GM19468 (cell line): Measurements from ENCODE around the gene TBC1D12.
"Not testable (repeated sequence)": the region's sequence is repeated elsewhere in the genome, so short reads cannot be mapped to it uniquely, and the experiment has no call there.

Source experiments
- ATAC-seq: cut with Tn5 transposase; IDR thresholded peaks from one replicate; pipeline ENCODE4 v1.9.1; 2021; ENCODE audit warnings: mild to moderate bottlenecking, moderate library complexity, moderate number of reproducible peaks; ENCODE audit not compliant: unreplicated experiment; ENCODE audit errors: extremely low read depth

Gene TBC1D12

GRCh38 chr10:94524146-94524545, 121.8 kb downstream of the TBC1D12 start:
- ATAC-seq, result no peak

GRCh38 chr10:94524711-94525110, 122.4 kb downstream of the TBC1D12 start:
- no peak for ATAC-seq

DNA sequence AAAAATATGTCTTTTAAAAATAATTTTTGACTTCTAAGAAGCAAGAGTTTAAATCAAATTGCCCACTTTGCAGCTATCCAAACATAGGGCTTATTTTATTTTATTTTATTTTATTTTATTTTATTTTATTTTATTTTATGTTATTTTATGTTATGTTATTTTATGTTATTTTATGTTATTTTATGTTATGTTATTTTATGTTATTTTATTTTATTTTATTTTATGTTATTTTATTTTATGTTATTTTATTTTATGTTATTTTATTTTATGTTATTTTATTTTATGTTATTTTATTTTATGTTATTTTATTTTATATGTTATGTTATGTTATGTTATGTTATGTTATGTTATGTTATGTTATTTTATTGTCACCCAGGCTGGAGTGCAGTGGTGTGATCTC, 129.2 kb downstream of the TBC1D12 start:
- ATAC-seq, result not testable (repeated sequence)

- ATAC-seq, result no peak
These were observed 130.7 kb downstream of the TBC1D12 start for GRCh38 chr10:94533027-94533426.

DNA sequence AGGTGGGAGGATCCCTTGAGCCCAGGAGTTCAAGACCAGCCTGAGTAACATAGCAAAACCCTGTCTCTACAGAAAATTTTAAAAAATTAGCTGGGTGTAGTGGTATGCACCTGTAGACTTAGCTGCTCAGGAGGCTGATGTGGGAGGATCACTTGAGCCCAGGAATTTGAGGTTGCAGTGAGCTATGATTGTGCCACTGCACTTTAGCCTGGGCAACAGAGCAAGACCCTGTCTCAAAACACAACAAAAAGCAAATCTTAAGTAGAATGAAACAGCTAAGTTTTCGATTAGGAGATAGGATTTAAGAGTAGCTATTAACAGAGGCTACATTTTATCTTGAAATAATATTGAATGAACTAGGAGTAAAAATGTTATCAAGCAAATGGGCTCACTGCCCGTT, 139.9 kb downstream of the TBC1D12 start:
- ATAC-seq, result not testable (repeated sequence)

DNA sequence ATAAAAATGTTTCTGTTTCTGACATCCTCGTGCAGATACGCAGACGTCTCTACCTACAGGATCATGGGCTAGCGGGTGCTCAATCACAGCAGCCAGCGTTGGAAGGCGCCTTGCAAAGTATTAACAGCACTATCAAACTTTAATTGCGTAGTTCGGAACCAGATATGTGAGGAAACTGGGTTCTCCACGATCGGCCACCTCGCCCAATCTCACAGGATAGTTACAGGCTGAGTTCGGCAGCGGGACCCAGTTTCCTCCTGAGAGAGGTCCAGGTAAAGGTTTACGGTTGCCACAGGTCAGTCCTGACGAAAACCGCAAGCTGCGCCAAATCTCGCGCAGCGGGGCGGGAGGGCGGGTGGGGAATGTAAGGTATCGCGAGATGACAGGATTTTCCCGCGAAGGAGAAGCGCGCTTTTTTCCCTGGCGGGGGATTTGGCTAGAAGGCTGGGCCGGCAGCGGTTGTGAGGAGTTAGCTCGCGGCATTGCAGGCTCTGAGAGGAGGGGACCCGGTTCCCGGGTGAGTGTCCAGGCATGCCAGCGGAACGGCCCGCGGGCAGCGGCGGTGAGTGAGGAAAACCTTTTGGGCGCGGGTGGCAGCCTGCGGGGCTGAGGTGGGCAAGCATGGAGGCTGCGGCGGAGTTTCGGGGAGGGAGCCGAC, 143.2 kb downstream of the TBC1D12 start, which contains the start of gene HELLS:
HELLS (plus strand) TSS at position 398 of the 658 bp plus-strand sequence; CDS start at position 532, 134 bp downstream.
- ATAC-seq, result peak; percentile 19

DNA sequence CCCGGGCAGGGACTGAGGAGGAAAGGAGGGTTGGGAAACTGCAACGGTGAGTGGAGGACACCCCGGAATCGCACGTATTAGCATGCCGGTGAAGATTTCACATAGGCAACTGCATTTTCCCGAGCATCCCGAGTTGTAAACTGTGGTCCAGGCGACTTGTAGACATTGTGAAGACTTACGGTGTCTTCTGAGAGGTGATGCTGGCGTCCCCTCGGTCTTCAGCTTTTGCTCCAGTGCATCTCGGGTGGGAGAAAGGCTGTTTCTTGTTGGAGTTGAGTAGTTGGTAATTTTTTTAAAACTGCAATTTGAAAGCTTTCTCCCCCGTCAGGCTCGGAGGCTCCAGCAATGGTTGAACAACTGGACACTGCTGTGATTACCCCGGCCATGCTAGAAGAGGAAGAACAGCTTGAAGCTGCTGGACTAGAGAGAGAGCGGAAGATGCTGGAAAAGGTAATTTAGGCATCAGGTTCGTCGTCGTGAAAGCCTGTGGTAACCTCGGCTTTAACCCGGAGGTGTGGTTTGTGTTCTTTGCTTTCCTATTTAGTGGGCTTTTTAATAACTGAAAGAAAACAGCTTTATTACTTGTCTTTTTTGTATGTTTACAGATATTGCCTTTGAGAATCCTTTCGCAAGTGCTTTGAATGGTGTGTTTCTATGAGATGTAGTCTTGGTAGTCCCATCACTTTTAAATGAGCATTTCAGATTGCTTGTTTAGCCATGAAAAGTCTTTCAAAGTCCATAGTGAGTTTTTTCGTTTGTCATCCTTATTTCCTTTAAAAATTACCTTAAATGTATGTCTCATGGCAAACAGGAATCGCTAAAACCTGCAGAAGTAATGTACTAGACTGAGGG, 143.9 kb downstream of the TBC1D12 start:
- ATAC-seq, result no peak

DNA sequence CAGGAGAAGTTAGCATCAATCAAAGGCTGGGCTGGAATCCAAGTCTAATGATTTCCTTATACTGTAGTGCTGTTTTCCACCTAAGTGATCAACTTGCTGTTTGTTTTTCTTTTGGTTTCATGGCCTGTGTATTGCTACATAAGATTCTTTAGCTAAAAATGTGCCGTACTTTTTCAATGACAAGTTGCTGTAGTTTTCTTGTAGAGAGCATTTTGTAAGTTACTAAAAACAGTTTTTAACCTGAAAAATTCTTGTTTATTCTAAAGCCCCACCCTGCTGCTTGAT, 144.5 kb downstream of the TBC1D12 start:
- ATAC-seq, result no peak

DNA sequence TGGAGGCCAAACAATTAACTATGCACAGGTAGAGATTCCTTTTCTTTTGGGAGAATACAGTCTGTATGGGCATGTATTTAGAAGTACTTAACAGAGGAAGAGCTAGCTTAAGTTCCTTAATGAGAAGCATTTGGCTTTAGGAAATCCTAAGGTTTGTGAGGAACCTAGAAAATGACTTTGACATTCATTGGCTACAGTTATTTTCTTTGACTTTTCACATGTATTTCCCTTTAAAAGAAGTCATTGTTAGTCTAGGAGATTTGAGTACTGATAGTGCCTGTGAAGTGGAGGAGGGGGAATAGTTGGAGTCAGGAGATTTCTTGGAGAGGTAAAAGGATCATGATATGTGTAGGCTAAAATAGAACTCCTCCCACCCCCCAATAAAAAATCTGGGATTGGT, 146.9 kb downstream of the TBC1D12 start:
- no peak for ATAC-seq

DNA sequence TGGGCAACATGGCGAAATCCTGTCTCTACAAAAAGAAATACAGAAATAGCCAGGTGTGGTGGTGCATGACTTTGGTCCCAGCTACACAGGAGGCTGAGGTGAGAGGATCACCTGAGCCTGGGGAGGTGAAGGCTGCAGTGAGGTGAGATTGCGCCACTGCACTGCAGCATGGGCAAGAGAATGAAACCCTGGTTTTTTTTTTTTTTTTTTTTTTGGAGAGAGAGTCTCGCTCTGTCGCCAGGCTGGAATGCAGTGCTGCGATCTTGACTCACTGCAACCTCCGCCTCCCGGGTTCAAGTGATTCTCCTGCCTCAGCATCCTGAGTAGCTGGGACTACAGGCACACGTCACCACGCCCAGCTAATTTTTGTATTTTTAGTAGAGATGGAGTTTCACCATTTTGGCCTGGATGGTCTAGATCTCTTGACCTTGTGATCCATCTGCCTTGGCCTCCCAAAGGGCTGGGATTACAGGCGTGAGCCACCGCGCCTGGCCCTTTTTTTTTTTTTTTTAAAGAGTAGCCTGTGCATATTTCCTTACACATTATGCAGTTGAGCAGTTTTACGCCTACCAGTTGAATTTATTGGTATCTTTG, 165.5 kb downstream of the TBC1D12 start:
- ATAC-seq, result not testable (repeated sequence)

GRCh38 chr10:94571081-94571480, 168.7 kb downstream of the TBC1D12 start:
- ATAC-seq, result no peak

DNA sequence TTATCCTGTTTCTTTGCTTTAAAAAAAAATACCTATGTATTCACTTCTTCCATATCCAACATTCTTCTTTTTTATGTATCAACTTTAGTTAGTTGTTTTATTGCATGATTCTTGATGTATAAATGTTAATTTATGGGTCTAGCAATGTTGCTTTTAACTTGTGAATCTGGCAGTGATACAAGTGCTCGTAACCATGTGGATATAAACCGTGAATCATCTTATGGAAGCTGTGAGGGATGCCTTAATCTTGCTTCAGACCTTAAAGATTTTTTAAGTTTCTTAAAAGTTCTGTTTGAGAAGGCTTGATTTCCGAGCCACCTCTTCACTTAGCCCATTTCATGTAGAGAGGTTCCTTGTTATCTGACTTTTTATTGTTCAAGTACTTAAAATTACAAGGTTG, 169.2 kb downstream of the TBC1D12 start:
- no peak for ATAC-seq

DNA sequence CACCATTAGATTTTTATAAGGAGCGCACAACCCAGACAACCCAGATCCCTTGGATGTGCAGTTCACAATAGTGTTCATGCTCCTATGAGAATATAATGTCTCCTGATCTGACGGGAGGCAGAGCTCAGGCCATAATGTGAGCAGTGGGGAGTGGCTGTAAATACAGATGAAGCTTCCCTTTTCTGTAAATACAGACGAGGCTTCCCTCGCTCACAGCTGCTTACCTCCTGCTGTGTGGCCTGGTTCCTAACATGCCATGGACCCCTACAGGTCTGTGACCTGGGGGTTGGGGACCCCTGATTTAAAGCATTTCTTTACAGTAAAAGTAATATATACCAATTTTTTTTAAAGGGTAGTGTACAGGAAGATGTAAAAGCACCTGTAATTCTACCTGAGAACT, 176.4 kb downstream of the TBC1D12 start:
- no peak for ATAC-seq

DNA sequence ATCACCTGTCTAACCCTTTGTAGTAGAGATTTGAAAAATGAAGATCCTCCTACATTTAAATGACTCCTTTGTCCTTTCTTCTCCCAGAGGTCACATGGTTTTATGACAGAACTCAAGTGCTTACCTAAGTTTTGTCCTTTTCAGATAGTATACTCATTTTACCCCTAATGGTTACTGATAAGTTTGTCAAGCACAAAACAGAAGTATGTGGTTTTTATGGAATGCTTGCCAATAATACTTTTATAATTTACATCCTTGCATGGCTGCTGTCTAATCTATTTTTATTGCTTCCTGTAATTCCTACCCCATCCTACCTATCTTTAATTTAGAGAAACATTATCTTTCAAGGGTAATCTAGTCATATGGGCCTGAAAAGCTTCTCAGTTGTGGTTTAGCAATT, 180.8 kb downstream of the TBC1D12 start:
- no peak for ATAC-seq
